Measurements from ENCODE around the gene EDN2.

EDN2 gene

GRCh38 chr1:41474490-41475271 lies 9.8 kb downstream of the EDN2 start:
- H3K27ac ChIP-seq (ENCODE audit: extremely low read depth, low read depth, low read length): no peak overlapping the region
- CTCF ChIA-PET: interaction anchor here (0.5 to 3.9 kb wide), 7 partner anchors 17 to 1901 kb away, joined by 3 to 33 read pairs (median 3); no protein-coding TSS in a partner anchor
- no peaks in the 10 kb centered on the region for H3K36me3 ChIP-seq (ENCODE audit: control insufficient read depth in 2 of 2, insufficient read depth in 1 of 2, low read length in 2 of 2)
- POLR2A ChIA-PET: no interaction called here
- no peaks in the 10 kb centered on the region for H3K9me3 ChIP-seq (ENCODE audit: control insufficient read depth, insufficient read depth, low read depth, low read length)
- H3K4me3 ChIP-seq (ENCODE audit: low read depth, low read length): no peak overlapping the region
- TF ChIP-seq ZNF555 (tag by site-specific recombination; conservative IDR thresholded peaks at IDR 0.05) (no peak), ZNF133 (tag by site-specific recombination; IDR thresholded peaks at IDR 0.05) (no peak), ZNF335 (tag by site-specific recombination; conservative IDR thresholded peaks at IDR 0.05) (no peak), ZBTB17 (tag by site-specific recombination; IDR thresholded peaks at IDR 0.05) (no peak), ZBTB26 (tag by site-specific recombination; optimal IDR thresholded peaks at IDR 0.05) (no peak), PRDM4 (tag by site-specific recombination; IDR thresholded peaks at IDR 0.05) (no peak), ZNF132 (tag by site-specific recombination; IDR thresholded peaks at IDR 0.05; ENCODE audit: borderline replicate concordance) (no peak), PRDM10 (tag by site-specific recombination; IDR thresholded peaks at IDR 0.05) (no peak), IKZF3 (tag by site-specific recombination; IDR thresholded peaks at IDR 0.05) (no peak), ZNF76 (tag by site-specific recombination; IDR thresholded peaks at IDR 0.05; ENCODE audit: borderline replicate concordance, low read depth) (no peak), ZNF561 (tag by site-specific recombination; IDR thresholded peaks at IDR 0.05; ENCODE audit: borderline replicate concordance) (no peak), ZNF654 (tag by site-specific recombination; IDR thresholded peaks at IDR 0.05; ENCODE audit: low read depth) (no peak)
- H3K4me1 ChIP-seq (ENCODE audit: control insufficient read depth, insufficient read depth, low read length): no peaks in the 10 kb centered on the region

GRCh38 chr1:41473738-41474362 lies 10.6 kb downstream of the EDN2 start:
- ChIA-PET POLR2A (no interaction called here), CTCF (interaction anchor here (1.1 to 3.9 kb wide), 2 partner anchors 18 to 191 kb away, joined by 3 to 33 read pairs; no protein-coding TSS in a partner anchor)
- no peak overlapping the region for H3K27ac ChIP-seq (ENCODE audit: extremely low read depth, low read depth, low read length)
- no peaks in the 10 kb centered on the region for H3K36me3 ChIP-seq (ENCODE audit: control insufficient read depth in 2 of 2, insufficient read depth in 1 of 2, low read length in 2 of 2)
- no peaks in the 10 kb centered on the region for H3K4me1 ChIP-seq (ENCODE audit: control insufficient read depth, insufficient read depth, low read length)
- H3K9me3 ChIP-seq (ENCODE audit: control insufficient read depth, insufficient read depth, low read depth, low read length): no peaks in the 10 kb centered on the region
- H3K4me3 ChIP-seq (ENCODE audit: low read depth, low read length): no peak overlapping the region
- no peak for TF ChIP-seq ZNF292 (tag by site-specific recombination; IDR thresholded peaks at IDR 0.05; ENCODE audit: borderline replicate concordance, low read depth)
- no peak for TF ChIP-seq ZNF707 (tag by site-specific recombination; IDR thresholded peaks at IDR 0.05)
- no peak for TF ChIP-seq AEBP2 (tag by site-specific recombination; IDR thresholded peaks at IDR 0.05; ENCODE audit: borderline replicate concordance)
- no peak for TF ChIP-seq ZNF449 (tag by site-specific recombination; IDR thresholded peaks at IDR 0.05)
- no peak for TF ChIP-seq ZNF354C (tag by site-specific recombination; IDR thresholded peaks at IDR 0.05; ENCODE audit: borderline replicate concordance, low read depth)
- TF ChIP-seq ZNF830 (tag by site-specific recombination; IDR thresholded peaks at IDR 0.05; ENCODE audit: low read depth): no peak
- TF ChIP-seq ZNF266 (tag by site-specific recombination; IDR thresholded peaks at IDR 0.05; ENCODE audit: low read depth): no peak
- no peak for TF ChIP-seq ELK4 (IDR thresholded peaks at IDR 0.05; ENCODE audit: borderline replicate concordance, low read depth, low read length)

Data from HEK293 (cell line).